GM19395 (cell line): Measurements from ENCODE around the gene SDC3.

Experiments
- ATAC-seq: cut with Tn5 transposase; IDR thresholded peaks from one replicate; pipeline ENCODE4 v1.9.1; 2021; ENCODE audit warnings: mild to moderate bottlenecking, moderate library complexity; ENCODE audit not compliant: unreplicated experiment

Gene SDC3

DNA sequence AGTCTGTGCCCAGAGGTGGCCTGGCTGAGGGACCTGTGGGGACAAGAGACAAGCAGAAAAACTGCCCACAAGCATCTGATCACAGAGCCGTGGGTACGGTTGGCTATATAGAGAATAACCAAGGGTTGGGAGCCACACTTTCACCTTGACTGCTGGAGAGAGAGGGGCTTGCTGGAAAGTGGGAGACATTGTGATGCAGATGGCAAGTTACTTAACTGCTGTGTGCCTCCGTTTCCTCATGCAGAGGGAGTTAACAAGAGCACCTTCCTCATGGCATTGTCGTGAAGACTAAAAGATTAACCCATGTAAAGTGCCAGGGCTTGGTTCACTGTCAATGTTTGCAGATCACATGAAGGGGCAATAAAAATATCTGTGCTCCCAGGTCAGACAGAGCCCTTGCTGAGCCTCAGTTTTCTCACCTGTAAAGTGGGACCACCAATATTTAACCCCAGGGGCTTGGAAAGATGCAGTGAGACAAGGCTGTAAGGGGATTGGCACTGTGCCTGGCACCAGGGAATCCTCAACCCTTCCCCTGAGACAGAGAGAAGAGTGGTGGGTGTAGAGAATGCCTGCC, 52.8 kb downstream of the SDC3 start:
- ATAC-seq: no peak

DNA sequence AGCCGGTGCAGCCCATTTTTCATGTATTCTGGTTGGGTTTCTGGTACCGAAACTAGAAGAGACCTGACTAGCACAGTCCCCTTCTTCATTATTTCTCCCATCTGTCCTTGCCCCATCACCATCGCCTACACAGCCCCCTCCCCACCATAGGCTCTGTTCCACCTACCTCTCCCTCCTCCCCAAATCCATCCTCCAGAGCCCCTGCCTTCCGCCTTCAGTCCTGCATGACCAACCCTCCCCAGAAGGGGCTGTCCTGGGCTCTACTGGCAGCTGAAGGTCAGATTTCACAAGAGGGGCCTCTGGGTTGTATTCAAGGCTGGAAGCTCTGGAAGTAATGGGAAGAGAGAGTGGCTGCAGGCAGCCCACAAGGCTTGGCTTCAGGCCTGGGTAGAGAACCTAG, 55.2 kb downstream of the SDC3 start:
- ATAC-seq: no peak

DNA sequence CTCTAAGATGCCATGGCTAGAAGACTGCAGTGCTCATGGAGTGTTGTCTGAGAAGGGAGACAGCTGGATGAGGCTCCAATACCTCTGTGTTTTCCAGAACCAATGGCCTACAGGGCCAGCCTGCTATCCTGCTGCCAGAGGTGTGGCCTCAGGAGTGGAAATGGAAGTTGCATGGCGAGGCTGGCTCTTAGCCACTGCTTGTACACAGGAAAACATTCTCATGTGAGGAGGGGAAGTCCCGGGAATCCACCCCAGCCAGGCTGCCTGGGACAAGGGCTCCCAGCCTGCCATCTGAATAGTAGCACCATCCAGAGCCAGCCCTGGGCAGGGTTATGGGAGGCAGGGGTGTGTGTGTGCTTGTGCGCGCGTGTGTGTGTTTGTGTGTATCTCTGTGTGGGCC, 56.5 kb downstream of the SDC3 start:
- ATAC-seq: no peak

DNA sequence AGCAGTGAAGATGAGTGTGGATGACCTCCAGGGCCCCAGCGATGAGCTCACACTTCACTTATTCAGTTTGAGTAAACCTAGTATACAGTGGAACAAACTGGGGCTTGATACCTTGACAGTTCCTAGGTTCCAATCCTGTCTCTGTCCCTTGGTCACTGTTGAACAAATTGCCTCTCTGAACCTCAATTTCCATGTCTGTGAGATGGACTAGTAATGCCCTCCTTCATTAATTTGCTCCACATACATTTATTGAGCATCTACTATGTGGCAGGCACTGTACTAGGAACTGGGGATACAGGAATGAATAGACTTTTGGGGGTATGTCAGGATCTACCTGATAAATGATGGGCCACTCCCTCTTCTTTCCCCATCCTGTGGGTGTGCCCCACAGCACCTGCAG, 57.3 kb downstream of the SDC3 start:
- no peak for ATAC-seq

GRCh38 chr1:30850607-30851006, 58.0 kb downstream of the SDC3 start:
- no peak for ATAC-seq

- no peak for ATAC-seq
Observed at GRCh38 chr1:30848130-30848529, 60.4 kb downstream of the SDC3 start.

- ATAC-seq: no peak
Observed at GRCh38 chr1:30847358-30847972, 61.1 kb downstream of the SDC3 start.

DNA sequence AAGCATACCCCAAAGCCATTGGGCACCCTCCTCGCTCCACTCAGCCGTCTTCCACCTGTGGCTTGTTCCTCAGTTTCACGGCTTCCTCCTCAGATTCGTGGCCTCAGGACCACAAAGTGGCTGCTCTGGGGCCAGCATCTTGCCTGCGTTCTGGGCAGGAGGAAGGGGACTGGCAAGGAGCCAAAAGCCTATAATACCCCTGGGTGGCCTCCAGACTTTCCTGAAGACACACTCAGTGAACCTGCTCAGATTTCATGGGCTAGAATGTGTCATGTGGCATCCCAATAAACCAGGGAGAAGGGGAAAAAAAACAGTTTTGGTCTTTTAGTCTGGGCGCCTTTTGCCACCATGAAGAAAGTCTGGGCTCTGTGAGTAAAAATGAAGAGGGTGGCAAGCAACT, 62.0 kb downstream of the SDC3 start:
- ATAC-seq: no peak

DNA sequence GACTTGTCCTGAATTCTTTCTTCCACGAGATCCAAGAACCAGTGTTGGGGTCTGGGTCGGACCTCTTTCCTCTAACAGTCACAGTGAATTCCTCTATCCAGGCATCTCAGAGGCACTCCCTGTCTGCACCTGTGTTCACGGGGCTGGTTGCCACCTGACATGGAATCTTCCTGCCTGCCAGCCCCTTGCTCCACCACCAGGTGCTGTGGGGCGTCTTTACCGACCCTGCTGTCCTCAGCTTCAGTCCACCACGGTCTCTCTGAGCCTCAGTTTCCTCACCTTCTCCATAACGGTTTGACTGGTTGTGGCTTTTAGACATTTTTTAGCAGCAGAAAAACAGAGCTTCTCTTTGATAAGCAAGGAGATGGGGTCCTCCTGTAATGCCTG, 62.7 kb downstream of the SDC3 start:
- no peak for ATAC-seq

GRCh38 chr1:30845237-30845903, 63.2 kb downstream of the SDC3 start:
- no peak for ATAC-seq

DNA sequence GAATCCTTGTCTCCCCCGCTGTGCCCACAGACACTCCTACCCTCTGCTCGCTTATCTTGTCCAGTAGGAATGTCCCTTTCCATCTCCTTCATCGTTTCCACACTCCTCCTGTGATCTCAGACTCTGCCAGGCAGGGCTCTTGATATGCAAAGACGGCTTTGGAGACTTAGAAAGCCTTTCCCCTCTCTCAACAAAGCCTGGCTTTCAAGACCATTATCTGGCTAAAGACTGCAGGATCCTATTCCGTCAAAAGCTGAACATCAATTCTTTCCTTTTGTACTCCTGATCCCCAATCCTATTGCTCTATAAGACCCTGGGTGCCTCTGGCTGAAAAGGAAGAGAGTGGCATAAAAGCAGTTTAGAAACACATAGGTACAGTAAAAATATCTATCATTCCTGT, 63.9 kb downstream of the SDC3 start:
- ATAC-seq: no peak

- ATAC-seq: no peak
Observed at GRCh38 chr1:30842697-30843354, 65.7 kb downstream of the SDC3 start.

DNA sequence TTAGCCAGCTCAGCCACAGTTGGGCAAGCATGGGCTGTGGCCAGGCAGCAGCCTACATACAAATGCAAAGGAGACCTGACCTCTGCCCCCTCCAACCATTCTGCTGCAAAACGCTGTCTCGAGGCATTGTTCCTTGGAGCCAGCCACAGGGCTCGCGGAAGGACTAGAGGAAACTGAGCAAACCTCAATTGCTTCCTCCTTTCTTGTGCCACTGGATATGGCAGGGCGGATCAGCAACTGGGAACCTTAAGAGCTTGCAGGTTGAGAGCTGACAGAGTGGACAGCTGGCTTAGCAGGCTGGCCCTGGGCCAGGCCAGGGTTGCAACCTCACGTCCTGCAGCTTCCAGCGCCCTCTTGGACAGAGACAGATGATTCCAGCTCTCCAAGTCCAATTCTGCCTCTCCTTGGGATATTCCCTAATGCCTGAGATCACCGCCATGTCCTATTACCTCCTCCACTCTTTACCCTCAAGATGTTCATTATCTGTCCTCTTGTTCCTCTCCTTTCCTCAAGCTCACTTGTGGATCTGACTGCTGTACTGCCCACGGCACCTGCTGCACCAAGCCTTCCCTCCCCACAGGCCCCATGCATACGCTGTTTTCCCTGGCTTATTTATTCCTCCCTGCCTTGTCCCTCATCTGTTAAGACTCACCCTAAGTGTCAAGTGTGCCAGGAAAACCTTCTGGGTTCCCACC, 67.5 kb downstream of the SDC3 start:
- no peak for ATAC-seq

DNA sequence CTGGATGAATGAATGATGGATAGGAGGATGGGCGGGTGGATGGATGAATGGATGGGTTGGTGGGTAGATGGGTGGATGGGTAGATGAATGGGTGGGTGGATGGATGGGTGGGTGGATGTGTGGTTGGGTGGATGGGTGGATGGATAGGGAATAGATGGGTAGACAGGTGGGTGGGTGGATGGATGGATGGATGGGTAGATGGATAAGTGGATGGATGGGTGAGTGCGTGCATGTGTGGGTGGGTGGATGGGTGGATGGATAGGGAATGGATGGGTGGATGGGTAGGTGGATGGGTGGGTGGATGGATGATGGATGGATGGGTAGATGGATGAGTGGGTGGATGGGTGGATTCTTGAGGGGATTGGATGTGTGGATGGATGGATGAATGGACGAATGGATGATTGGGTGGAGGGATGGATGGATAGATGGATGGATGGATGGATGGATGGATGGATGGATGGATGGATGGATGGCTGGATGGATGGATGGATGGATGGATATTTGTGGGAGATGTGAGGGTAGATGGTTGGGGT, 68.7 kb downstream of the SDC3 start:
- no peak for ATAC-seq

DNA sequence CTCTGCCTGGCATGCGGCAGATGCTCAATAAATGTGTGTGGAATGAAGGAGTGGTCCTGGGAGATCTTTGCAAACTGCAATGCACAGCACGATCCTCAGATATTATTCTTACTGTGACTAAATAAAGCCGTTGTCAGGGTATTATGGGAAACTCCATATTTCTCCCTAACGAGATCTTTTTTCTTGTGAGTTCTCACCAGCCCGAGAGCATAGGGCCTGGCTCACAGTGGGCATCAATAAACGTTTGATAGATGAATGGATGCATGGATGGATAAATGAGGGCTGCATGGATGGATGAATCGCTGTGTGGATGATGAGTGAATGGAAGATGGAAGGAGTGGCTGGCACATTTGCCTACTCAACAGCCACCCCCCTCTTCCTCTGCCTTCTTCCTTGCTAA, 69.6 kb downstream of the SDC3 start:
- ATAC-seq: no peak

GRCh38 chr1:30837653-30838052, 70.9 kb downstream of the SDC3 start:
- no peak for ATAC-seq

DNA sequence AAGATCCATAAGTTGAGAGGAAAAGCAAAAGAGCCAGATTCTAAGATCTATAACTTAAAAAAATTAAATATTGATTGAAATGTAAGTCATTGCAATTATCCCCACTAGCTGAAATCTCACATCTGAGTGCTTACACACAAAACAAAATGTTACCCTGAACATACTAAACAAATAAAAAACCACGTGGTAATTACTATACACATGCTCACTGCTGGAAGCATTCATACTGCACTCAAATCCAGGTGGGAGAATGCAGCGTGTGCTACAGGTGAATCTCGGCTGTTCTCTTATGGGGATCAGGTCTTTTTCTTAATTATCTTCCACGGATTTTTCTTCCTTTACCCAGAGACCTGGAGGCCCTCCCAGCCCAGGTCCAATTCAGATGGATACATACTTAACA, 74.3 kb downstream of the SDC3 start:
- ATAC-seq: no peak

- no peak for ATAC-seq
Observed at GRCh38 chr1:30830537-30830936, 78.0 kb downstream of the SDC3 start.

- no peak for ATAC-seq
Observed at GRCh38 chr1:30829889-30830288, 78.7 kb downstream of the SDC3 start.

GRCh38 chr1:30824736-30825429, 83.7 kb downstream of the SDC3 start:
- no peak for ATAC-seq
